Mesenchymal stem cell (in vitro differentiated cells and primary cell): ENCODE data around the gene CYP39A1.

ENCODE experiments used
- DNase-seq: peaks from one replicate; pipeline ENCODE4 v3.0.0-alpha.2; 2013
- H2AFZ ChIP-seq: one replicate; pipeline ENCODE4 v1.6.1; 2013; ENCODE audit warnings: low read depth, mild to moderate bottlenecking, control low read depth, inconsistent platforms, low read length, moderate library complexity
- H2AK5ac ChIP-seq: 2 replicates; pipeline ENCODE4 v1.6.1; 2013; ENCODE audit warnings: low read length, moderate library complexity, mild to moderate bottlenecking, inconsistent platforms; ENCODE audit not compliant: severe bottlenecking
- H2BK120ac ChIP-seq: one replicate; pipeline ENCODE4 v1.6.1; 2013; ENCODE audit warnings: low read depth, mild to moderate bottlenecking, inconsistent platforms, low read length, moderate library complexity
- H2BK12ac ChIP-seq, 2 experiments: one replicate each; pipeline ENCODE4 v1.6.1; 2013; ENCODE audit warnings: inconsistent platforms in 2 of 2, low read length in 2 of 2, mild to moderate bottlenecking in 2 of 2, moderate library complexity in 2 of 2, control low read depth in 1 of 2
- H2BK15ac ChIP-seq: one replicate; pipeline ENCODE4 v1.6.1; 2013; ENCODE audit warnings: mild to moderate bottlenecking, low read depth, inconsistent platforms; ENCODE audit not compliant: poor library complexity, severe bottlenecking
- H2BK5ac ChIP-seq: 2 replicates; pipeline ENCODE4 v1.6.1; 2013; ENCODE audit warnings: low read depth, mild to moderate bottlenecking, low read length, control low read depth, inconsistent platforms; ENCODE audit not compliant: poor library complexity, severe bottlenecking
- H3K14ac ChIP-seq, 2 experiments: one replicate each; pipeline ENCODE4 v1.6.1; 2013; ENCODE audit warnings: inconsistent platforms in 2 of 2, low read length in 2 of 2, control low read depth in 1 of 2, mild to moderate bottlenecking in 1 of 2, moderate library complexity in 1 of 2
- H3K18ac ChIP-seq, 2 experiments: one replicate each; pipeline ENCODE4 v1.6.1; 2013; ENCODE audit warnings: inconsistent platforms in 2 of 2, low read length in 2 of 2, control low read depth in 1 of 2, low read depth in 1 of 2, mild to moderate bottlenecking in 1 of 2
- H3K23ac ChIP-seq, 2 experiments: one replicate each; pipeline ENCODE4 v1.6.1; 2013; ENCODE audit warnings: inconsistent platforms in 2 of 2, low read length in 2 of 2, mild to moderate bottlenecking in 2 of 2, moderate library complexity in 2 of 2, control low read depth in 1 of 2
- H3K27ac ChIP-seq: 2 replicates; pipeline ENCODE4 v1.5.1; 2013; ENCODE audit warnings: mild to moderate bottlenecking, moderate library complexity, low read length, control low read depth, inconsistent platforms; ENCODE audit not compliant: poor library complexity, severe bottlenecking
- H3K27me3 ChIP-seq, 2 experiments: 2 replicates each; pipeline versions ENCODE4 v1.6.1 to v1.7.0; 2013; ENCODE audit warnings: low read length in 2 of 2, mild to moderate bottlenecking in 2 of 2, moderate library complexity in 2 of 2, control low read depth in 1 of 2, inconsistent platforms in 1 of 2; ENCODE audit not compliant: control insufficient read depth in 1 of 2, insufficient read depth in 1 of 2
- H3K36me3 ChIP-seq, 2 experiments: 2 replicates each; pipeline versions ENCODE4 v1.6.1 to v1.7.0; 2013; ENCODE audit warnings: low read length in 2 of 2, control low read depth in 1 of 2, inconsistent platforms in 1 of 2, low read depth in 1 of 2, mild to moderate bottlenecking in 1 of 2; ENCODE audit not compliant: insufficient read depth in 2 of 2, control insufficient read depth in 1 of 2
- H3K4ac ChIP-seq, 2 experiments: one replicate each; pipeline ENCODE4 v1.6.1; 2013; ENCODE audit warnings: inconsistent platforms in 2 of 2, low read length in 2 of 2, mild to moderate bottlenecking in 2 of 2, moderate library complexity in 2 of 2, control low read depth in 1 of 2, low read depth in 1 of 2
- H3K4me1 ChIP-seq: 2 replicates; pipeline ENCODE4 v1.6.1; 2013; ENCODE audit warnings: low read depth, low read length, control low read depth; ENCODE audit not compliant: control insufficient read depth, insufficient read depth
- H3K4me2 ChIP-seq: 2 replicates; pipeline ENCODE4 v1.6.1; 2013; ENCODE audit warnings: low read length, mild to moderate bottlenecking, inconsistent platforms; ENCODE audit not compliant: poor library complexity, severe bottlenecking
- H3K4me3 ChIP-seq, 2 experiments: 2 replicates each; pipeline versions ENCODE4 v1.5.1 to v1.7.0; 2013; ENCODE audit warnings: low read length in 2 of 2, mild to moderate bottlenecking in 2 of 2, control low read depth in 1 of 2, low read depth in 1 of 2; ENCODE audit not compliant: insufficient read depth in 1 of 2
- H3K79me1 ChIP-seq: replicated peaks from 2 replicates; pipeline ENCODE4 v1.6.1; 2013; ENCODE audit warnings: mild to moderate bottlenecking, control low read depth, low read length, inconsistent platforms; ENCODE audit not compliant: poor library complexity, severe bottlenecking
- H3K9ac ChIP-seq: 2 replicates; pipeline ENCODE4 v1.7.0; 2013; ENCODE audit warnings: mild to moderate bottlenecking, low read length, moderate library complexity
- H3K9me3 ChIP-seq: 2 replicates; pipeline ENCODE4 v1.7.0; 2013; ENCODE audit warnings: mild to moderate bottlenecking, low read length; ENCODE audit not compliant: control insufficient read depth
- H4K8ac ChIP-seq: one replicate; pipeline ENCODE4 v1.6.1; 2013; ENCODE audit warnings: inconsistent platforms, mild to moderate bottlenecking, low read length, moderate library complexity
- H4K91ac ChIP-seq: one replicate; pipeline ENCODE4 v1.6.1; 2013; ENCODE audit warnings: mild to moderate bottlenecking, low read length, inconsistent platforms
- WGBS: methylation state at CpG from one replicate; pipeline ENCODE4 v1.1.7; 2013; ENCODE audit warnings: mixed read lengths; 5-methylcytosine and 5-hydroxymethylcytosine counted together

CYP39A1 gene

GRCh38 chr6:46504242-46504641 is 148.4 kb downstream of the CYP39A1 start:
- DNase-seq, result no peak
- H3K4me3 ChIP-seq, result no peak overlapping the region
- no peak overlapping the region for H3K9ac ChIP-seq
- H3K23ac ChIP-seq, result no peak overlapping the region
- no peak overlapping the region for H3K27ac ChIP-seq
- H3K27me3 ChIP-seq, result no peaks in the 10 kb centered on the region
- H3K9me3 ChIP-seq, result no peaks in the 10 kb centered on the region
- H3K79me1 ChIP-seq, result no peaks in the 10 kb centered on the region
- H3K18ac ChIP-seq, result no peak overlapping the region
- H3K4me1 ChIP-seq, result peaks cover 6% of the 10 kb centered on the region
- H3K36me3 ChIP-seq, result no peaks in the 10 kb centered on the region
- H2AFZ ChIP-seq, result no peak overlapping the region
- H4K91ac ChIP-seq, result no peak overlapping the region
- H3K4ac ChIP-seq, result no peak overlapping the region
- no peak overlapping the region for H2AK5ac ChIP-seq
- no peak overlapping the region for H2BK120ac ChIP-seq
- no peak overlapping the region for H3K14ac ChIP-seq
- H2BK5ac ChIP-seq, result no peak overlapping the region
- no peak overlapping the region for H2BK15ac ChIP-seq
- no peak overlapping the region for H2BK12ac ChIP-seq
- H4K8ac ChIP-seq, result no peak overlapping the region
- H3K4me2 ChIP-seq, result no peak overlapping the region

GRCh38 chr6:46502486-46503119 is 150.0 kb downstream of the CYP39A1 start:
- H3K27ac ChIP-seq, result no peak overlapping the region
- no peak for DNase-seq
- no peaks in the 10 kb centered on the region for H3K27me3 ChIP-seq
- H2BK12ac ChIP-seq, result no peak overlapping the region
- H2BK5ac ChIP-seq, result no peak overlapping the region
- no peak overlapping the region for H3K23ac ChIP-seq
- no CpG with 5 or more reads among the region's 2 CpGs for WGBS
- H4K8ac ChIP-seq, result no peak overlapping the region
- H3K4me1 ChIP-seq, result peaks cover 4% of the 10 kb centered on the region
- H2AFZ ChIP-seq, result no peak overlapping the region
- no peak overlapping the region for H3K4me2 ChIP-seq
- H2BK15ac ChIP-seq, result no peak overlapping the region
- no peak overlapping the region for H2BK120ac ChIP-seq
- no peaks in the 10 kb centered on the region for H3K9me3 ChIP-seq
- H3K18ac ChIP-seq, result no peak overlapping the region
- H3K4ac ChIP-seq, result no peak overlapping the region
- no peaks in the 10 kb centered on the region for H3K36me3 ChIP-seq
- no peak overlapping the region for H4K91ac ChIP-seq
- H3K14ac ChIP-seq, result peak overlapping the region in 1 of 2 experiments; percentile 75
- no peak overlapping the region for H3K4me3 ChIP-seq
- H2AK5ac ChIP-seq, result no peak overlapping the region
- H3K79me1 ChIP-seq, result no peaks in the 10 kb centered on the region
- H3K9ac ChIP-seq, result no peak overlapping the region

- no peak overlapping the region for H3K23ac ChIP-seq
- no peak overlapping the region for H2AFZ ChIP-seq
- no peaks in the 10 kb centered on the region for H3K27me3 ChIP-seq
- no peak for DNase-seq
- H2BK120ac ChIP-seq, result no peak overlapping the region
- no peak overlapping the region for H3K14ac ChIP-seq
- H2AK5ac ChIP-seq, result no peak overlapping the region
- no peak overlapping the region for H2BK5ac ChIP-seq
- no peak overlapping the region for H3K27ac ChIP-seq
- H3K4me3 ChIP-seq, result no peak overlapping the region
- H4K8ac ChIP-seq, result no peak overlapping the region
- no peak overlapping the region for H3K18ac ChIP-seq
- no peaks in the 10 kb centered on the region for H3K36me3 ChIP-seq
- no peak overlapping the region for H3K4me2 ChIP-seq
- H2BK12ac ChIP-seq, result no peak overlapping the region
- no peaks in the 10 kb centered on the region for H3K79me1 ChIP-seq
- H3K9me3 ChIP-seq, result no peaks in the 10 kb centered on the region
- no peak overlapping the region for H2BK15ac ChIP-seq
- no peak overlapping the region for H3K9ac ChIP-seq
- H3K4ac ChIP-seq, result no peak overlapping the region
- H4K91ac ChIP-seq, result no peak overlapping the region
- peaks cover 4% of the 10 kb centered on the region for H3K4me1 ChIP-seq
- WGBS, result 87% methylated on average over 8 of the region's 8 CpGs
Measured at GRCh38 chr6:46501136-46502089, 151.2 kb downstream of the CYP39A1 start.

- no peak overlapping the region for H3K14ac ChIP-seq
- H3K36me3 ChIP-seq, result no peaks in the 10 kb centered on the region
- no peak for DNase-seq
- no peak overlapping the region for H3K27ac ChIP-seq
- no peaks in the 10 kb centered on the region for H3K9me3 ChIP-seq
- H2BK120ac ChIP-seq, result no peak overlapping the region
- H3K4ac ChIP-seq, result no peak overlapping the region
- H3K4me1 ChIP-seq, result peaks cover 2% of the 10 kb centered on the region
- H4K8ac ChIP-seq, result no peak overlapping the region
- H3K79me1 ChIP-seq, result no peaks in the 10 kb centered on the region
- H3K23ac ChIP-seq, result no peak overlapping the region
- H2BK5ac ChIP-seq, result no peak overlapping the region
- no peak overlapping the region for H2AK5ac ChIP-seq
- H2BK15ac ChIP-seq, result no peak overlapping the region
- no peaks in the 10 kb centered on the region for H3K27me3 ChIP-seq
- no peak overlapping the region for H2BK12ac ChIP-seq
- H3K9ac ChIP-seq, result no peak overlapping the region
- H2AFZ ChIP-seq, result no peak overlapping the region
- H4K91ac ChIP-seq, result no peak overlapping the region
- H3K18ac ChIP-seq, result no peak overlapping the region
- no peak overlapping the region for H3K4me2 ChIP-seq
- no peak overlapping the region for H3K4me3 ChIP-seq
Measured at GRCh38 chr6:46500382-46500781, 152.2 kb downstream of the CYP39A1 start.
